HL-60 (cell line): ENCODE results near the gene DRC7.

Source experiments
- POLR2AphosphoS5 ChIP-seq: IDR thresholded peaks from 2 replicates; pipeline ENCODE4 v1.6.1; 2012; ENCODE audit warnings: low read depth
- TF ChIP-seq, protein P1 (sequence below): IDR thresholded peaks from one replicate; pipeline ENCODE4 v1.5.1; 2011; ENCODE audit warnings: low read length, control low read depth, inconsistent platforms; ENCODE audit not compliant: insufficient read depth

- TF ChIP-seq, protein P1, sequence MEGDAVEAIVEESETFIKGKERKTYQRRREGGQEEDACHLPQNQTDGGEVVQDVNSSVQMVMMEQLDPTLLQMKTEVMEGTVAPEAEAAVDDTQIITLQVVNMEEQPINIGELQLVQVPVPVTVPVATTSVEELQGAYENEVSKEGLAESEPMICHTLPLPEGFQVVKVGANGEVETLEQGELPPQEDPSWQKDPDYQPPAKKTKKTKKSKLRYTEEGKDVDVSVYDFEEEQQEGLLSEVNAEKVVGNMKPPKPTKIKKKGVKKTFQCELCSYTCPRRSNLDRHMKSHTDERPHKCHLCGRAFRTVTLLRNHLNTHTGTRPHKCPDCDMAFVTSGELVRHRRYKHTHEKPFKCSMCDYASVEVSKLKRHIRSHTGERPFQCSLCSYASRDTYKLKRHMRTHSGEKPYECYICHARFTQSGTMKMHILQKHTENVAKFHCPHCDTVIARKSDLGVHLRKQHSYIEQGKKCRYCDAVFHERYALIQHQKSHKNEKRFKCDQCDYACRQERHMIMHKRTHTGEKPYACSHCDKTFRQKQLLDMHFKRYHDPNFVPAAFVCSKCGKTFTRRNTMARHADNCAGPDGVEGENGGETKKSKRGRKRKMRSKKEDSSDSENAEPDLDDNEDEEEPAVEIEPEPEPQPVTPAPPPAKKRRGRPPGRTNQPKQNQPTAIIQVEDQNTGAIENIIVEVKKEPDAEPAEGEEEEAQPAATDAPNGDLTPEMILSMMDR: no peak
- TF ChIP-seq POLR2AphosphoS5: no peak
Measured at GRCh38 chr16:57669476-57670162, 25.0 kb upstream of the DRC7 start.
